ENCODE data around the gene USP48.

Gene USP48

GRCh38 chr1:21741206-21741605, 41.7 kb downstream of the USP48 start:
- DNase-seq (ENCODE audit: low read depth) = peak; percentile 5

- DNase-seq (ENCODE audit: low read depth) = no peak
These were observed 46.1 kb downstream of the USP48 start for GRCh38 chr1:21736876-21737275.

GRCh38 chr1:21736011-21736410, 46.9 kb downstream of the USP48 start:
- DNase-seq (ENCODE audit: low read depth) = no peak

- DNase-seq (ENCODE audit: low read depth) = no peak
These were observed 48.4 kb downstream of the USP48 start for GRCh38 chr1:21734526-21734925.

- no peak for DNase-seq (ENCODE audit: low read depth)
These were observed 50.3 kb downstream of the USP48 start for GRCh38 chr1:21732664-21733063.

- no peak for DNase-seq (ENCODE audit: low read depth)
These were observed 57.1 kb downstream of the USP48 start for GRCh38 chr1:21725748-21726392.

GRCh38 chr1:21724570-21724969, 58.4 kb downstream of the USP48 start:
- DNase-seq (ENCODE audit: low read depth) = no peak

GRCh38 chr1:21724098-21724497, 58.9 kb downstream of the USP48 start:
- no peak for DNase-seq (ENCODE audit: low read depth)

GRCh38 chr1:21721295-21721985, 61.5 kb downstream of the USP48 start:
- no peak for DNase-seq (ENCODE audit: low read depth)

- DNase-seq (ENCODE audit: low read depth) = no peak
These were observed 66.8 kb downstream of the USP48 start for GRCh38 chr1:21716169-21716568.

- no peak for DNase-seq (ENCODE audit: low read depth)
These were observed 75.1 kb downstream of the USP48 start for GRCh38 chr1:21707891-21708290.

GRCh38 chr1:21707086-21707840, 75.7 kb downstream of the USP48 start:
- no peak for DNase-seq (ENCODE audit: low read depth)

- peak; percentile 32 for DNase-seq (ENCODE audit: low read depth)
These were observed 76.7 kb downstream of the USP48 start for GRCh38 chr1:21706151-21706835.

- no peak for DNase-seq (ENCODE audit: low read depth)
These were observed 77.5 kb downstream of the USP48 start for GRCh38 chr1:21705303-21705980.

GRCh38 chr1:21704145-21704544, 78.8 kb downstream of the USP48 start:
- DNase-seq (ENCODE audit: low read depth) = no peak

- peak; percentile 92 for DNase-seq (ENCODE audit: low read depth)
These were observed 79.5 kb downstream of the USP48 start for GRCh38 chr1:21703318-21703963.

GRCh38 chr1:21702780-21703179, 80.2 kb downstream of the USP48 start:
- no peak for DNase-seq (ENCODE audit: low read depth)

GRCh38 chr1:21701401-21701800, 81.5 kb downstream of the USP48 start:
- DNase-seq (ENCODE audit: low read depth) = no peak

GRCh38 chr1:21700094-21700493, 82.9 kb downstream of the USP48 start:
- no peak for DNase-seq (ENCODE audit: low read depth)

GRCh38 chr1:21696931-21697330, 86.0 kb downstream of the USP48 start:
- DNase-seq (ENCODE audit: low read depth) = no peak

GRCh38 chr1:21693732-21694131, 89.2 kb downstream of the USP48 start:
- peak; percentile 35 for DNase-seq (ENCODE audit: low read depth)
